CD4-positive, alpha-beta memory T cell (primary cell): Measurements from ENCODE around the gene CHST10. TPM values are rescaled to one million over a fixed set of nuclear protein-coding genes. Genes with fewer than 3 reads are reported as not detected.

Source experiments
- CTCF ChIA-PET: fragments of 350-600 bp; sonication (Branson Sonifier 250); formaldehyde crosslinking; loops from one replicate; lab custom pipeline; 2021; ENCODE audit warnings: inconsistent platforms; ENCODE audit not compliant: partially characterized antibody; lab: Charles Lee
- POLR2A ChIA-PET: fragments of 350-600 bp; sonication (Branson Sonifier 250); formaldehyde crosslinking; loops from one replicate; lab custom pipeline; 2021; ENCODE audit not compliant: partially characterized antibody; lab: Charles Lee
- DNase-seq, 5 donors: peaks; one replicate each; pipeline versions ENCODE4 v3.0.0 to v3.0.0-alpha.2; 2020 to 2022; ENCODE audit warnings: mixed read lengths in 1 of 5
- H3K27ac ChIP-seq: one replicate; pipeline ENCODE4 v1.7.0; 2013; ENCODE audit warnings: low read depth, low read length
- H3K27me3 ChIP-seq: 2 replicates; pipeline ENCODE4 v1.7.0; 2013; ENCODE audit warnings: mild to moderate bottlenecking, low read length, moderate library complexity; ENCODE audit not compliant: insufficient read depth
- H3K36me3 ChIP-seq: 2 replicates; pipeline ENCODE4 v1.7.0; 2013; ENCODE audit warnings: mild to moderate bottlenecking, low read length, moderate library complexity; ENCODE audit not compliant: insufficient read depth
- H3K4me1 ChIP-seq: 2 replicates; pipeline ENCODE4 v1.7.0; 2013; ENCODE audit warnings: mild to moderate bottlenecking, low read length, moderate library complexity; ENCODE audit not compliant: insufficient read depth
- H3K4me3 ChIP-seq, 2 donors: one replicate each; pipeline ENCODE4 v1.7.0; 2013; ENCODE audit warnings: low read length in 2 of 2, mild to moderate bottlenecking in 1 of 2
- H3K9me3 ChIP-seq, 2 donors: one replicate each; pipeline ENCODE4 v1.7.0; 2013; ENCODE audit warnings: low read length in 2 of 2, control low read depth in 1 of 2; ENCODE audit not compliant: control insufficient read depth in 1 of 2
- H3K27ac Mint-ChIP-seq, 7 donors: one replicate each; pipeline ENCODE4 v1.8.0; 2020 to 2021; ENCODE audit warnings: mixed read lengths in 7 of 7, mild to moderate bottlenecking in 6 of 7, inconsistent platforms in 3 of 7, moderate library complexity in 3 of 7
- H3K27me3 Mint-ChIP-seq, 2 donors: one replicate each; pipeline ENCODE4 v1.8.0; 2020 to 2021; ENCODE audit warnings: mixed read lengths in 2 of 2
- H3K36me3 Mint-ChIP-seq, 2 donors: one replicate each; pipeline ENCODE4 v1.8.0; 2020 to 2021; ENCODE audit warnings: mixed read lengths in 2 of 2, inconsistent platforms in 1 of 2, mild to moderate bottlenecking in 1 of 2
- H3K4me1 Mint-ChIP-seq, 4 donors: one replicate each; pipeline ENCODE4 v1.8.0; 2020 to 2021; ENCODE audit warnings: mixed read lengths in 4 of 4, mild to moderate bottlenecking in 1 of 4
- H3K4me3 Mint-ChIP-seq, 8 donors: one replicate each; pipeline ENCODE4 v1.8.0; 2020 to 2021; ENCODE audit warnings: mixed read lengths in 8 of 8, mild to moderate bottlenecking in 7 of 8, moderate library complexity in 6 of 8, inconsistent platforms in 3 of 8
- H3K9me3 Mint-ChIP-seq, 8 donors: one replicate each; pipeline ENCODE4 v1.8.0; 2020 to 2021; ENCODE audit warnings: mixed read lengths in 8 of 8, mild to moderate bottlenecking in 5 of 8, inconsistent platforms in 3 of 8, moderate library complexity in 1 of 8
- intact Hi-C: fragments of 100-400 bp; cut with micrococcal nuclease; formaldehyde crosslinking; loops from one replicate; pipeline ENCODE4 v1.15.1; 2023
- polyA plus RNA-seq, 2 donors: library from polyadenylated mRNA; unstranded; fragments of 300-500 nt; fragmentation: Illumina TruSeq; gene quantifications; one replicate each; pipeline ENCODE4 v1.2.3, GENCODE V29; 2021
- total RNA-seq, 2 experiments: library from RNA; stranded (reverse); gene quantifications; one replicate each; pipeline ENCODE4 v1.2.3, GENCODE V29; 2021

Gene CHST10
- total and polyA plus RNA-seq, 4 experiments from 2014 or later: 0.24 to 1.7 (median 1.2) TPM

GRCh38 chr2:100401268-100401667 is 16.2 kb downstream of the CHST10 start:
- peaks cover 0 to 2% of the 10 kb centered on the region in 2 donors for H3K36me3 Mint-ChIP-seq
- no peaks in the 10 kb centered on the region for H3K27me3 ChIP-seq
- intact Hi-C loops: no loop called here
- CTCF ChIA-PET: no interaction called here
- peaks cover 0 to 2% of the 10 kb centered on the region in 2 donors for H3K27me3 Mint-ChIP-seq
- no peaks in the 10 kb centered on the region for H3K9me3 ChIP-seq
- DNase-seq: no peak
- no peaks in the 10 kb centered on the region for H3K36me3 ChIP-seq
- no peaks in the 10 kb centered on the region for H3K4me1 Mint-ChIP-seq
- no peak overlapping the region for H3K27ac ChIP-seq
- H3K9me3 Mint-ChIP-seq: no peaks in the 10 kb centered on the region
- no peak overlapping the region for H3K4me3 Mint-ChIP-seq
- H3K4me1 ChIP-seq: no peaks in the 10 kb centered on the region
- H3K4me3 ChIP-seq: no peak overlapping the region
- POLR2A ChIA-PET: no interaction called here
- no peak overlapping the region for H3K27ac Mint-ChIP-seq

GRCh38 chr2:100399714-100400113 is 17.8 kb downstream of the CHST10 start:
- no peaks in the 10 kb centered on the region for H3K9me3 Mint-ChIP-seq
- Histone ChIP-seq H3K9me3 (no peaks in the 10 kb centered on the region), H3K36me3 (no peaks in the 10 kb centered on the region), H3K4me1 (no peaks in the 10 kb centered on the region), H3K4me3 (no peak overlapping the region), H3K27ac (no peak overlapping the region), H3K27me3 (no peaks in the 10 kb centered on the region)
- intact Hi-C loops: no loop called here
- H3K27ac Mint-ChIP-seq: no peak overlapping the region
- no peaks in the 10 kb centered on the region for H3K4me1 Mint-ChIP-seq
- H3K27me3 Mint-ChIP-seq: peaks cover 0 to 2% of the 10 kb centered on the region in 2 donors
- H3K4me3 Mint-ChIP-seq: no peak overlapping the region
- ChIA-PET CTCF (no interaction called here), POLR2A (no interaction called here)
- no peak for DNase-seq
- H3K36me3 Mint-ChIP-seq: peaks cover 0 to 2% of the 10 kb centered on the region in 2 donors

- POLR2A ChIA-PET: no interaction called here
- no peak overlapping the region for H3K4me3 ChIP-seq
- H3K4me1 Mint-ChIP-seq: no peaks in the 10 kb centered on the region
Measured at GRCh38 chr2:100397976-100398375, 19.5 kb downstream of the CHST10 start.

GRCh38 chr2:100397118-100397860 is 20.2 kb downstream of the CHST10 start:
- ChIA-PET POLR2A (no interaction called here), CTCF (no interaction called here)
- no peak overlapping the region for H3K4me3 Mint-ChIP-seq
- no peaks in the 10 kb centered on the region for H3K27me3 ChIP-seq
- H3K9me3 ChIP-seq: no peaks in the 10 kb centered on the region
- H3K4me3 ChIP-seq: no peak overlapping the region
- no peaks in the 10 kb centered on the region for H3K9me3 Mint-ChIP-seq
- intact Hi-C loops: no loop called here
- H3K4me1 Mint-ChIP-seq: no peaks in the 10 kb centered on the region
- H3K27ac Mint-ChIP-seq: no peak overlapping the region
- H3K27me3 Mint-ChIP-seq: no peaks in the 10 kb centered on the region
- no peak overlapping the region for H3K27ac ChIP-seq
- no peaks in the 10 kb centered on the region for H3K36me3 ChIP-seq
- DNase-seq: no peak
- no peaks in the 10 kb centered on the region for H3K4me1 ChIP-seq
- no peaks in the 10 kb centered on the region for H3K36me3 Mint-ChIP-seq

More at GRCh38 chr2:100397976-100398375, 19.5 kb downstream of the CHST10 start:
- Mint-ChIP-seq H3K4me3 (no peak overlapping the region), H3K27me3 (no peaks in the 10 kb centered on the region), H3K27ac (no peak overlapping the region), H3K9me3 (no peaks in the 10 kb centered on the region), H3K36me3 (no peaks in the 10 kb centered on the region)
- DNase-seq: no peak
- Histone ChIP-seq H3K36me3 (no peaks in the 10 kb centered on the region), H3K4me1 (no peaks in the 10 kb centered on the region), H3K27ac (no peak overlapping the region), H3K27me3 (no peaks in the 10 kb centered on the region), H3K9me3 (no peaks in the 10 kb centered on the region)
- CTCF ChIA-PET: interaction anchor here (0.7 kb wide), 1 partner anchor 17 kb away, joined by 3 read pairs; no protein-coding TSS in a partner anchor
- intact Hi-C loops: no loop called here

GRCh38 chr2:100396483-100396882 is 21.0 kb downstream of the CHST10 start:
- Mint-ChIP-seq H3K27me3 (no peaks in the 10 kb centered on the region), H3K27ac (no peak overlapping the region), H3K4me1 (no peaks in the 10 kb centered on the region), H3K9me3 (no peaks in the 10 kb centered on the region), H3K4me3 (no peak overlapping the region), H3K36me3 (no peaks in the 10 kb centered on the region)
- Histone ChIP-seq H3K27ac (no peak overlapping the region), H3K27me3 (no peaks in the 10 kb centered on the region), H3K36me3 (no peaks in the 10 kb centered on the region), H3K9me3 (no peaks in the 10 kb centered on the region), H3K4me3 (no peak overlapping the region), H3K4me1 (no peaks in the 10 kb centered on the region)
- DNase-seq: no peak
- intact Hi-C loops: no loop called here
- POLR2A ChIA-PET: no interaction called here
- CTCF ChIA-PET: no interaction called here

- POLR2A ChIA-PET: no interaction called here
- Mint-ChIP-seq H3K36me3 (no peaks in the 10 kb centered on the region), H3K27ac (no peak overlapping the region), H3K4me1 (no peaks in the 10 kb centered on the region), H3K9me3 (no peaks in the 10 kb centered on the region), H3K27me3 (no peaks in the 10 kb centered on the region), H3K4me3 (no peak overlapping the region)
- Histone ChIP-seq H3K27ac (no peak overlapping the region), H3K27me3 (no peaks in the 10 kb centered on the region), H3K9me3 (no peaks in the 10 kb centered on the region), H3K4me1 (no peaks in the 10 kb centered on the region), H3K36me3 (no peaks in the 10 kb centered on the region), H3K4me3 (no peak overlapping the region)
- CTCF ChIA-PET: no interaction called here
- intact Hi-C loops: no loop called here
- DNase-seq: no peak
Measured at GRCh38 chr2:100395532-100396350, 21.7 kb downstream of the CHST10 start.

GRCh38 chr2:100394111-100394641 is 23.3 kb downstream of the CHST10 start:
- no peak overlapping the region for H3K27ac ChIP-seq
- Mint-ChIP-seq H3K9me3 (no peaks in the 10 kb centered on the region), H3K27ac (no peak overlapping the region), H3K4me1 (no peaks in the 10 kb centered on the region), H3K27me3 (no peaks in the 10 kb centered on the region), H3K36me3 (no peaks in the 10 kb centered on the region), H3K4me3 (no peak overlapping the region)
- DNase-seq: no peak
- H3K27me3 ChIP-seq: no peaks in the 10 kb centered on the region
- no peaks in the 10 kb centered on the region for H3K36me3 ChIP-seq
- intact Hi-C loops: no loop called here
- H3K4me1 ChIP-seq: no peaks in the 10 kb centered on the region
- ChIA-PET CTCF (no interaction called here), POLR2A (no interaction called here)
- no peaks in the 10 kb centered on the region for H3K9me3 ChIP-seq
- H3K4me3 ChIP-seq: no peak overlapping the region
